IMR-90 (cell line): ENCODE measurements around the gene CTAGE6. TPM values are rescaled to one million over a fixed set of nuclear protein-coding genes. Genes with fewer than 3 reads are reported as not detected.
"Not testable (repeated sequence)": the region's sequence is repeated elsewhere in the genome, so short reads cannot be mapped to it uniquely, and the experiment has no call there.

Experiments
- ATAC-seq: fragments of 200-7000 bp; cut with Tn5 transposase; 2 replicates; pipeline ENCODE4 v1.9.1; 2020; ENCODE audit warnings: low read depth, mild to moderate bottlenecking, moderate library complexity
- BruUV-seq: library from RNA; stranded (reverse); fragments of 400-500 nt; replicated peaks from 2 replicates; lab custom pipeline; 2021; lab: Mats Ljungman, UMichigan
- CTCF ChIA-PET: fragments of 300-600 bp; formaldehyde crosslinking; extraction: SDS; loops from one replicate; lab custom pipeline; 2021; ENCODE audit warnings: antibody characterized with exemption; lab: Yijun Ruan, JAX
- POLR2A ChIA-PET: fragments of 300-600 bp; sonication (Branson Sonifier 250); formaldehyde crosslinking; loops from one replicate; lab custom pipeline; 2022; ENCODE audit warnings: antibody characterized with exemption; ENCODE audit not compliant: unreplicated experiment; lab: Charles Lee
- DNase-seq: peaks from one replicate; pipeline ENCODE4 v3.0.0; 2013
- H2AFZ ChIP-seq: replicated peaks from 2 replicates; pipeline ENCODE3; 2013; ENCODE audit warnings: low read length, mild to moderate bottlenecking; ENCODE audit not compliant: poor library complexity
- H2AK5ac ChIP-seq: 2 replicates; pipeline ENCODE4 v1.6.1; 2013; ENCODE audit warnings: low read depth, low read length, inconsistent platforms
- H2AK9ac ChIP-seq: replicated peaks from 2 replicates; pipeline ENCODE3; 2013; ENCODE audit warnings: mild to moderate bottlenecking, low read depth, low read length, moderate library complexity; ENCODE audit not compliant: poor library complexity
- H2BK120ac ChIP-seq: 2 replicates; pipeline ENCODE4 v1.6.1; 2013; ENCODE audit warnings: low read depth, low read length, inconsistent platforms
- H2BK15ac ChIP-seq: 3 replicates; pipeline ENCODE4 v1.6.1; 2013; ENCODE audit warnings: low read depth, low read length, inconsistent platforms
- H2BK20ac ChIP-seq: 2 replicates; pipeline ENCODE4 v1.6.1; 2013; ENCODE audit warnings: low read depth, mild to moderate bottlenecking, inconsistent platforms, low read length, moderate library complexity
- H2BK5ac ChIP-seq: 2 replicates; pipeline ENCODE4 v1.6.1; 2013; ENCODE audit warnings: mild to moderate bottlenecking, low read depth, low read length, inconsistent platforms; ENCODE audit not compliant: poor library complexity, severe bottlenecking
- H3K14ac ChIP-seq: replicated peaks from 2 replicates; pipeline ENCODE4 v1.6.1; 2013; ENCODE audit warnings: low read depth, low read length, inconsistent platforms
- H3K18ac ChIP-seq: 2 replicates; pipeline ENCODE4 v1.6.1; 2013; ENCODE audit warnings: low read depth, low read length, control low read depth
- H3K23ac ChIP-seq: 2 replicates; pipeline ENCODE4 v1.6.1; 2013; ENCODE audit warnings: low read depth, low read length, inconsistent platforms
- H3K27ac ChIP-seq: 2 replicates; pipeline ENCODE4 v1.5.1; 2013; ENCODE audit warnings: mild to moderate bottlenecking, control low read depth, low read length; ENCODE audit not compliant: insufficient read depth
- H3K27me3 ChIP-seq: 2 replicates; pipeline ENCODE4 v1.6.1; 2013; ENCODE audit warnings: low read length; ENCODE audit not compliant: control insufficient read depth, insufficient read depth
- H3K36me3 ChIP-seq: 2 replicates; pipeline ENCODE4 v1.6.1; 2013; ENCODE audit warnings: low read length, mixed read lengths; ENCODE audit not compliant: control insufficient read depth, insufficient read depth
- H3K4ac ChIP-seq: 2 replicates; pipeline ENCODE4 v1.6.1; 2013; ENCODE audit warnings: low read depth, low read length, inconsistent platforms
- H3K4me1 ChIP-seq: 2 replicates; pipeline ENCODE4 v1.6.1; 2013; ENCODE audit warnings: low read length, mixed read lengths; ENCODE audit not compliant: control insufficient read depth, insufficient read depth
- H3K4me2 ChIP-seq: 2 replicates; pipeline ENCODE4 v1.6.1; 2013; ENCODE audit warnings: low read depth, mild to moderate bottlenecking, control low read depth, low read length, moderate library complexity
- H3K4me3 ChIP-seq: 2 replicates; pipeline ENCODE4 v1.5.1; 2013; ENCODE audit warnings: low read depth, mild to moderate bottlenecking, control low read depth, low read length, moderate library complexity; ENCODE audit not compliant: insufficient read depth
- H3K56ac ChIP-seq: 2 replicates; pipeline ENCODE4 v1.6.1; 2013; ENCODE audit warnings: low read length, inconsistent platforms; ENCODE audit not compliant: insufficient read depth; ENCODE audit errors: extremely low read depth
- H3K79me1 ChIP-seq, 2 experiments: 2 replicates each; pipeline ENCODE4 v1.6.1; 2013; ENCODE audit warnings: low read length in 2 of 2, inconsistent platforms in 1 of 2, low read depth in 1 of 2
- H3K9ac ChIP-seq: 2 replicates; pipeline ENCODE4 v1.6.1; 2013; ENCODE audit warnings: low read depth, low read length, control low read depth
- H3K9me1 ChIP-seq: 2 replicates; pipeline ENCODE4 v1.6.1; 2013; ENCODE audit warnings: low read length, inconsistent platforms; ENCODE audit not compliant: insufficient read depth
- H3K9me3 ChIP-seq: 2 replicates; pipeline ENCODE4 v1.6.1; 2013; ENCODE audit warnings: low read length; ENCODE audit not compliant: control insufficient read depth, insufficient read depth
- H4K20me1 ChIP-seq: 2 replicates; pipeline ENCODE4 v1.6.1; 2013; ENCODE audit warnings: low read length, inconsistent platforms; ENCODE audit not compliant: insufficient read depth
- H4K5ac ChIP-seq: 2 replicates; pipeline ENCODE4 v1.6.1; 2013; ENCODE audit warnings: mild to moderate bottlenecking, low read depth, low read length, control low read depth
- H4K8ac ChIP-seq, 2 experiments: 2 replicates each; pipeline ENCODE4 v1.6.1; 2013; ENCODE audit warnings: low read depth in 2 of 2, low read length in 2 of 2, control low read depth in 1 of 2, inconsistent platforms in 1 of 2
- H4K91ac ChIP-seq: 2 replicates; pipeline ENCODE4 v1.6.1; 2013; ENCODE audit warnings: low read depth, low read length, inconsistent platforms; ENCODE audit not compliant: insufficient read depth
- WGBS, 2 experiments: methylation state at CpG; one replicate each; pipeline versions ENCODE4 v1.1.5 to v1.1.7; 2013; ENCODE audit warnings: missing lambda C conversion rate in 2 of 2; ENCODE audit not compliant: insufficient read length in 1 of 2; ENCODE audit errors: extremely low coverage in 2 of 2; 5-methylcytosine and 5-hydroxymethylcytosine counted together
- dilution Hi-C: fragments of 300-500 bp; cut with HindIII; formaldehyde crosslinking; loops from one replicate; pipeline ENCODE4 v1.14.3; 2018; ENCODE audit warnings: low sequenced_read_pairs; ENCODE audit not compliant: unreplicated experiment
- in situ Hi-C: fragments of 300-500 bp; cut with MboI; formaldehyde crosslinking; loops from 3 replicates; pipeline ENCODE4 v1.14.3; 2019; ENCODE audit warnings: low sequenced_read_pairs, inconsistent platforms, mixed read lengths
- intact Hi-C: fragments of 100-400 bp; cut with micrococcal nuclease; formaldehyde crosslinking; loops from 2 replicates; pipeline ENCODE4 v1.10.0; 2022
- polyA plus RNA-seq, 3 experiments: library from polyadenylated mRNA; depleted of rRNA; stranded (reverse); fragments of >200 nt; gene quantifications; 2 replicates each; pipeline ENCODE4 v1.2.3, GENCODE V29; 2012; ENCODE audit warnings: low replicate concordance in 1 of 3
- total RNA-seq: library from RNA; depleted of rRNA; stranded (reverse); fragments of >200 nt; gene quantifications from 2 replicates; pipeline ENCODE4 v1.2.3, GENCODE V29; 2012

The CTAGE6 gene
- total and polyA plus RNA-seq, 2 of the 4 experiments (the other 2 are of a cell fraction), result 0.10 to 0.18 TPM

GRCh38 chr7:143785415-143786182 lies 28.1 kb upstream of the CTAGE6 start:
- H3K9me1 ChIP-seq, dilution Hi-C loops, H3K36me3 ChIP-seq, H4K5ac ChIP-seq, H2BK20ac ChIP-seq, H3K4me3 ChIP-seq, H3K9ac ChIP-seq, H3K23ac ChIP-seq, BruUV-seq, POLR2A ChIA-PET, H3K14ac ChIP-seq, H4K20me1 ChIP-seq, H3K56ac ChIP-seq, H2AFZ ChIP-seq, H3K79me1 ChIP-seq, H3K27me3 ChIP-seq, H2BK5ac ChIP-seq, H4K8ac ChIP-seq, H2AK9ac ChIP-seq, H3K4me1 ChIP-seq, H3K27ac ChIP-seq, CTCF ChIA-PET, H2BK120ac ChIP-seq, ATAC-seq, H4K91ac ChIP-seq, H3K4me2 ChIP-seq, DNase-seq, H3K18ac ChIP-seq, H3K9me3 ChIP-seq, intact Hi-C loops, H2BK15ac ChIP-seq, H3K4ac ChIP-seq, in situ Hi-C loops, H2AK5ac ChIP-seq: not testable (repeated sequence)
- WGBS, 2 experiments, result no CpG with 5 or more reads among the region's 7 CpGs

- intact Hi-C loops, H3K14ac ChIP-seq, BruUV-seq, H3K4ac ChIP-seq, H3K27ac ChIP-seq, H3K4me3 ChIP-seq, H2AK5ac ChIP-seq, H3K79me1 ChIP-seq, H4K91ac ChIP-seq, H3K4me2 ChIP-seq, H4K5ac ChIP-seq, in situ Hi-C loops, H2BK120ac ChIP-seq, H4K8ac ChIP-seq, H3K23ac ChIP-seq, H2AK9ac ChIP-seq, H2BK20ac ChIP-seq, H2BK15ac ChIP-seq, CTCF ChIA-PET, H2BK5ac ChIP-seq, H3K4me1 ChIP-seq, H4K20me1 ChIP-seq, dilution Hi-C loops, ATAC-seq, H3K9me3 ChIP-seq, H3K18ac ChIP-seq, H3K27me3 ChIP-seq, H2AFZ ChIP-seq, H3K9ac ChIP-seq, H3K9me1 ChIP-seq, DNase-seq, H3K56ac ChIP-seq, POLR2A ChIA-PET, H3K36me3 ChIP-seq: not testable (repeated sequence)
- no CpG with 5 or more reads among the region's 2 CpGs for WGBS, 2 experiments
These were observed 22.1 kb upstream of the CTAGE6 start for GRCh38 chr7:143779591-143779990.
